ENCODE results near the gene EN2.

Gene EN2

GRCh38 chr7:155451840-155452239 is 6.1 kb upstream of the EN2 start:
- DNase-seq: no peak

DNA sequence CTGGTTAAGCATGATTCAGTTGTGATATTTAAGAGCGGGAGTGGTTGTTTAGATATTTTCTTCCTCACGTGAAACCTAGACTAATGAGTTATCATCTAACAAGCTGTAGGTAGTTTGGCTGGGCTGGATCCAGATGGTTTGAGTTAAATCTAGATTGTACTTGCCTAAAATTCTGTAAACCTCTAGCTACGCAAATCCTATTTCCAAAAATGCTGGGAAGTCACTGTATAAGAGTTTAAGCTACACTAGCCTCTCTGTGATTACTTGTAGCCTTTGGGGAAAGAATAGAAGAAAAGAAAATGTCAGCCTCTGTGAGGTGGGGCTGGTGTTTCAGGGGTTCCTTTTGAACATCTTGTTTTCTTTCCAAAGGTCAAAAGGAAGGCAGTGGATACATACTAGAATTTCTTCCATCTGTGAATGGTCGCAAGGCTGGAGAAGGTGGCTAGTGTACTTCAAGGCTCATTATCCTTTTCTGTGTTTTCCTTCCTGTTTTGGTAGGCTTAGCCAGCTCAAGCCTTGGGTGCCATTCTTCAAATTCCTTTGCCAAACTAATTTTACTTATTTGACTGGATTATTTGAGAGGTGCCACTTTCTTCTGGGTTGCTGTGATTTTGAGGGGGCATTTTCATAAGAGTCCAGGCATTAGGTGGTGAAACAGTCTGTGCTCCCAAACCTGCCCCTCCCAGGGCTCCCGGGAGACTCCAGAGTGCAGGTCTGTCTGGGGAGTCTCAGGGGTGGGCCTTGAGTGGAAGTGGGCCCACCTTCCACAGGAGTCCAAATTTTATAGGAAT is 5.2 kb upstream of the EN2 start:
- DNase-seq: no peak

DNA sequence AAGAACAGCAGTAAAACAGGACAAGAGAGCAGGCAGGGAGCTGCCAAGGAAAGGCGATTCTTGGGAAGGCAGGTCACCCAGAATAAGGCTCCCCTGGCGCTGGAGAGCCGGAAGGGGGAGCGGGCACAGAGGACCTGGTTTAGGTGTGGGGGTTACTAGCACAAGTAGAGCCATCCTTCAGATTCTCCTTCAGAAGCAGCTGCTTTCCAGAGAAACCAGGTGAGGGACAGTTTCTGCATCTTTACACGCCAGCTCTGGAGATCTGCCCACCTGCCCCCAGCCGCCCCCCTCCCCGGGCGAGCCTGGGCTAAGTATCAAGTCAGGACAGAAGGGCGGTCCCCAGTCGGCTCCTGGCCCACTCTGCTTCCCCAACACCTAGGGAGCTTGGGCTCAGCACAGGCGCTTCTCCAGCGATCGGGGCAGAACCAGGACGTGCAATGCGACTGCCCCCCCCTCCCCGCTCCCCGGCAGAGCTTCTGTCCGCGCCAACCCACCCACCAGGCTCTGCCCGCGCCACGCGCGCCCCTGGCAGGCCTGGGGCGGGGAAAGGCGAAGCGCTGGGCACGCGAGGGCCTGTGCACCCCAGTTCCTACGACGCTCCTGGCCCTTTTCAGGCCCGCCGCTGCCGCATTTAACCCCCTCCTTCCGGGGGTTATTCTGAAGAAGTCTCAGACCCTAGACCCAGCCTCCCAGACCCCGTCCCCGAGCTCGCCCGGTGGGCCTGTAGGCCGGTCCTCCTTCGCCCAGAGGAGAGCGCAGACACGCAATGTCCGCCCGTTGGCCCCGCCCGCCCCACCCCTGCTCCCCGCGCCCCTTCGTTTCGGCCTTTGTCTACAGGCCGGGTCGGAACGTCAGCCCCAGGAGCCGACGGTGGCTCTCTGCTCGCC is 4.4 kb upstream of the EN2 start:
- no peak for DNase-seq

GRCh38 chr7:155454183-155455112 is 3.5 kb upstream of the EN2 start:
- no peak for DNase-seq

DNA sequence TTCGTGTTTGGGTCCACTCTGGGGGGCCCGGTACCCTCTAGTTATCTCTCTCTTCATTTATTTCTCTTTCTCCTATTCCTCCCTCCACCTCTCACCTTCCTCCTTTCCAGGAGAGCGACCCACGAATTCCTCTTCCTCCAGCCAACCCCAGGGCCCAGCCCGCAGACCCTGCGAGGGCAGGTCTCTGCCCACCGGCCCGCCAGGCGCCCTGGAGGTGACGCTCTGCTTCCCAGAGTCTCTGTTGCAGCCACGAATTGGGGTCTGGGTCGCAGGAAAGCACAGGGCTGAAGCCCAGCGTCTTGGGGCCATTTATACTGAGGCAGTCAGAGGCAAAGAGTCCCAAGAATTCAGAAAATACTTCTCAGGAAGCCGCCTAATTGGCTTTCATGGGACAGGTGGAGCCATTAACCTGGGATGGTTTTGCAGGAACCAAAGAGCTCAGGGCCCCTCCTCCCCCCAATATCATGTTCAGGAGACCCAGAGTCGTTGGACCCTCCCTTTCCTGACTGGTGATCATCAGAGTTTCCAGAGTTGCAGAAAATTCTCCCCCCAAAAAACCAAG is 2.7 kb upstream of the EN2 start:
- DNase-seq: no peak

DNA sequence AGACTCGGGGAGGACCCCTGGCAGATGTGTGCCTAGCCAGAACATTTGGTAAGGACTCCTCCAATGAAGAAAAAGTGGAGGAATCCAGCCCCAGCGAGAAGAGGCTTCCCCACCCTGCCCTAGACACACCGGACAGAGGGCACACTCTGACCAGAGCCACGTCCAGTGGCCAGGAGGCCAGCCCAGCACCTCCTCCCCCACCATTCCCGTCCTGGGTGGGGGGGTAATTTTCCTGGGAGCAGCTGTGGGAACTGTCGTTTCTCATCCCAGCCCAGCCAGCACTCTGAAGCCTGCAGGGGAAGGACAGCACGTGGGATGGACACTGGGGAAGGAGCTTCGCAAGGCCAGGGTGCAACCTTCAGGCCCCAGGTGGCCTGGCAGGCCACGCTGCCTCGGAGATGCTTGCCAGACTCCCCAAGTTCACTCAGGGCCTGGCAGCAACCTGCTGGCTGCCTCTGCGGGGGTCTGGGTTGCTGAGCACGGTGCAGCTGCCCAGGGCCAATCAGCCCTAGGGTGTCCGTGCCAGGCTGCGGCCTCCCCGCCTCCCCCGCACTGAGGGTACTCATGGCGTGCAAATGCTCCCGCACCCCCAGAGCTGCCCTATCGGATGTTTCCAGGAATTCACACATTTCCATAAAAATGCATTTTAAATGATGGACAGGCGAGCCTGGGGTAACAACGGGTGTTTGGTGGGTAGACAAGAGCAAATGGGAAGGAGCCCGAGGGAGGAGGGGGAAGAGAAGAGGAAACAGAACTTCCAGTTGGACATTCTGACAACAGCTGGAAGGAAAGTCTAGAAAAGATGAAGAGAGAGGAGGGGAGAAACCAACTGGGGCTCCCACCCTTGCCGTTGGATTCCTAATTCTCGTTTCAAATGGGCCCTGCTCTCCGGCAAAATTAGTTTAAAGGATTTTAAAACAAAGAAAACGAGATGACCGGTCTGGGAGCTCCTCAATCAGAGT is 1.9 kb upstream of the EN2 start:
- no peak for DNase-seq

GRCh38 chr7:155456738-155457543 is 988 bp upstream of the EN2 start:
- DNase-seq: no peak

GRCh38 chr7:155457544-155458110 is 302 bp upstream of the EN2 start:
- DNase-seq: no peak

- DNase-seq: no peak
Measured at GRCh38 chr7:155458878-155459699, 1.2 kb downstream of the EN2 start.

DNA sequence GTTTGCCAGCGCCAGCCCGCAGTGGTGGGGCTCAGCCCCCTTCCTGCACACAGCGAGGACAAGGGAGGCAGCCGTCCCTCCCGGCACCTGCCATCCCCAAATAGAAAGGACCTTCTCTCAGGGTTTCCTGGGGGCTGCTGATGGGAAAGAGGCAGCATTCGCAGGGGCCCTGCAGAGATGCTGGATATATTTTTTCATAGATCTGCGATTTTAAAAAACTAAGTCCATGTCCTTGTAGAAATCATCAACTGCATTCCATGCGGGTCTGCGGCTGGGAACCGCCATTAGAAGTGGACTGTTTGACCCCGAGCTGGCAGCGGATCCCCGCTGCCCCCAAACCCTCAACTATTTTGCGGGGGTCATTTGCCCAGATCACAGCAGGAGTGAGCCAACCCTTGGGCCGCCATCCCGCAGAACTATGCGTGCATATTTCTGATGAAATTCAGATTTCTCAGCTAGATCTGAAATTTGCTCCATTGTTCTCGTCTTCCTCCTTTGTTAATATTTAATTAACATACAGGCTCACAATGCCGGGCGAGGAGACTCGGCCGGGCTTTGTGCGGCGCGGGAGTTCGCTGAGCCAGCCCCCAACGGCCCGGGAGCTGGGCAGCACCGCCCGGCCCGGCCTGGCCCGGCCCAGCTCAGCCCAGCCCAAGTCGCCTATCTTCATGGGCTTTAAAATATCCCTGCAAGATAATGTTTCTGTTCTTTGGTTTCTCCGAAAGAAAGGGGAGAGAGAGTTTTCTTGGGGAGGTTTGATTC is 2.0 kb downstream of the EN2 start:
- no peak for DNase-seq

- DNase-seq: no peak
Measured at GRCh38 chr7:155460926-155461613, 3.1 kb downstream of the EN2 start.

- no peak for DNase-seq
Measured at GRCh38 chr7:155461631-155462030, 3.7 kb downstream of the EN2 start.

GRCh38 chr7:155462163-155462735 is 4.3 kb downstream of the EN2 start:
- no peak for DNase-seq

- DNase-seq: no peak
Measured at GRCh38 chr7:155463114-155463811, 5.3 kb downstream of the EN2 start.

DNA sequence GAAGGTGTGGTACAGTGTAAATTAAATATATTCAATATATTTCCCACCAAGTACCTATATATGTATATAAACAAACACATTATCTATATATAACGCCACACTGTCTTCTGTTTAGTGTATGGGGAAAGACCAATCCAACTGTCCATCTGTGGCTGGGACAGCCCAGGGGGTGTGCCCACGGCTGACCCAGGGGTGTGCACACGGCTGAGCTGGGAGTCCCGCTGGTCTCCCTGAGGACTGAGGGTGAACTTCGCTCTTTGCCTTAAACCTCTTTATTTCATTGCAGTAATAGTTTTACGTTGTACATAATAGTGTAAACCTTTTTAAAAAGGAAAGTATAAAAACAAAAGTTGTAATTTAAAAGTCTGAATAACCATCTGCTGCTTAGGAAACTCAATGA is 6.3 kb downstream of the EN2 start:
- no peak for DNase-seq

- DNase-seq: no peak
Measured at GRCh38 chr7:155464948-155465739, 7.2 kb downstream of the EN2 start.
